Measurements from ENCODE around the gene RCAN1.
"Not testable (repeated sequence)": the region's sequence is repeated elsewhere in the genome, so short reads cannot be mapped to it uniquely, and the experiment has no call there.

RCAN1 gene

GRCh38 chr21:34574601-34575529 is 40.0 kb downstream of the RCAN1 start:
- no peak for DNase-seq (ENCODE audit: low read depth)
- in situ Hi-C loops (cut with HindIII; ENCODE audit: low sequenced_read_pairs) = no loop called here
- TF ChIP-seq CTCF (IDR thresholded peaks at IDR 0.05; ENCODE audit: low read depth, low read length, missing control alignments) = no peak
- no peak overlapping the region for H3K4me3 ChIP-seq (ENCODE audit: low read depth, low read length)

GRCh38 chr21:34571994-34572393 is 42.9 kb downstream of the RCAN1 start:
- no peak for TF ChIP-seq CTCF (IDR thresholded peaks at IDR 0.05; ENCODE audit: low read depth, low read length, missing control alignments)
- H3K4me3 ChIP-seq (ENCODE audit: low read depth, low read length) = no peak overlapping the region
- in situ Hi-C loops (cut with HindIII; ENCODE audit: low sequenced_read_pairs) = no loop called here
- no peak for DNase-seq (ENCODE audit: low read depth)

- in situ Hi-C loops (cut with HindIII; ENCODE audit: low sequenced_read_pairs) = no loop called here
- no peak for TF ChIP-seq CTCF (IDR thresholded peaks at IDR 0.05; ENCODE audit: low read depth, low read length, missing control alignments)
- DNase-seq (ENCODE audit: low read depth) = no peak
- no peak overlapping the region for H3K4me3 ChIP-seq (ENCODE audit: low read depth, low read length)
Observed at GRCh38 chr21:34570313-34570712, 44.6 kb downstream of the RCAN1 start.

- no peak for TF ChIP-seq CTCF (IDR thresholded peaks at IDR 0.05; ENCODE audit: low read depth, low read length, missing control alignments)
- DNase-seq (ENCODE audit: low read depth) = no peak
- H3K4me3 ChIP-seq (ENCODE audit: low read depth, low read length) = no peak overlapping the region
- in situ Hi-C loops (cut with HindIII; ENCODE audit: low sequenced_read_pairs) = no loop called here
Observed at GRCh38 chr21:34569381-34569979, 45.4 kb downstream of the RCAN1 start.

- H3K4me3 ChIP-seq (ENCODE audit: low read depth, low read length); in situ Hi-C loops (cut with HindIII; ENCODE audit: low sequenced_read_pairs); DNase-seq (ENCODE audit: low read depth): not testable (repeated sequence)
Observed at GRCh38 chr21:34568801-34569200, 46.1 kb downstream of the RCAN1 start.

- no peak overlapping the region for H3K4me3 ChIP-seq (ENCODE audit: low read depth, low read length)
- TF ChIP-seq CTCF (IDR thresholded peaks at IDR 0.05; ENCODE audit: low read depth, low read length, missing control alignments) = no peak
- DNase-seq (ENCODE audit: low read depth) = no peak
- in situ Hi-C loops (cut with HindIII; ENCODE audit: low sequenced_read_pairs) = no loop called here
Observed at GRCh38 chr21:34567604-34568155, 47.2 kb downstream of the RCAN1 start.

GRCh38 chr21:34565238-34565637 is 49.7 kb downstream of the RCAN1 start:
- in situ Hi-C loops (cut with HindIII; ENCODE audit: low sequenced_read_pairs) = no loop called here
- TF ChIP-seq CTCF (IDR thresholded peaks at IDR 0.05; ENCODE audit: low read depth, low read length, missing control alignments) = no peak
- H3K4me3 ChIP-seq (ENCODE audit: low read depth, low read length) = no peak overlapping the region
- DNase-seq (ENCODE audit: low read depth) = no peak

GRCh38 chr21:34563370-34563769 is 51.5 kb downstream of the RCAN1 start:
- H3K4me3 ChIP-seq (ENCODE audit: low read depth, low read length); DNase-seq (ENCODE audit: low read depth); in situ Hi-C loops (cut with HindIII; ENCODE audit: low sequenced_read_pairs): not testable (repeated sequence)
